Measurements from ENCODE around the gene PCSK6. TPM values are rescaled to one million over a fixed set of nuclear protein-coding genes. Genes with fewer than 3 reads are reported as not detected.

PCSK6 gene
- total RNA-seq, 1 experiment from 2014 or later: 69.5 TPM

GRCh38 chr15:101386967-101387366 is 102.5 kb downstream of the PCSK6 start:
- TF ChIP-seq, protein P1, sequence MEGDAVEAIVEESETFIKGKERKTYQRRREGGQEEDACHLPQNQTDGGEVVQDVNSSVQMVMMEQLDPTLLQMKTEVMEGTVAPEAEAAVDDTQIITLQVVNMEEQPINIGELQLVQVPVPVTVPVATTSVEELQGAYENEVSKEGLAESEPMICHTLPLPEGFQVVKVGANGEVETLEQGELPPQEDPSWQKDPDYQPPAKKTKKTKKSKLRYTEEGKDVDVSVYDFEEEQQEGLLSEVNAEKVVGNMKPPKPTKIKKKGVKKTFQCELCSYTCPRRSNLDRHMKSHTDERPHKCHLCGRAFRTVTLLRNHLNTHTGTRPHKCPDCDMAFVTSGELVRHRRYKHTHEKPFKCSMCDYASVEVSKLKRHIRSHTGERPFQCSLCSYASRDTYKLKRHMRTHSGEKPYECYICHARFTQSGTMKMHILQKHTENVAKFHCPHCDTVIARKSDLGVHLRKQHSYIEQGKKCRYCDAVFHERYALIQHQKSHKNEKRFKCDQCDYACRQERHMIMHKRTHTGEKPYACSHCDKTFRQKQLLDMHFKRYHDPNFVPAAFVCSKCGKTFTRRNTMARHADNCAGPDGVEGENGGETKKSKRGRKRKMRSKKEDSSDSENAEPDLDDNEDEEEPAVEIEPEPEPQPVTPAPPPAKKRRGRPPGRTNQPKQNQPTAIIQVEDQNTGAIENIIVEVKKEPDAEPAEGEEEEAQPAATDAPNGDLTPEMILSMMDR (IDR thresholded peaks at IDR 0.05; ENCODE audit: insufficient read depth in 1 of 2, low read depth in 1 of 2, low read length in 1 of 2, severe bottlenecking in 1 of 2, unreplicated experiment in 1 of 2): no peak
- Mint-ChIP-seq H3K4me3 (ENCODE audit: unreplicated experiment) (no peak overlapping the region), H3K36me3 (ENCODE audit: insufficient read depth, unreplicated experiment) (peaks cover 40% of the 10 kb centered on the region), H3K27me3 (ENCODE audit: insufficient read depth, unreplicated experiment) (no peaks in the 10 kb centered on the region), H3K4me1 (ENCODE audit: low read depth, unreplicated experiment) (no peaks in the 10 kb centered on the region), H3K27ac (ENCODE audit: unreplicated experiment) (no peak overlapping the region), H3K9me3 (ENCODE audit: unreplicated experiment) (no peaks in the 10 kb centered on the region)
- Histone ChIP-seq H3K4me1 (no peaks in the 10 kb centered on the region), H3K9me3 (no peaks in the 10 kb centered on the region), H3K4me3 (ENCODE audit: low read depth, low read length) (no peak overlapping the region), H3K27me3 (replicated peaks; ENCODE audit: control insufficient read depth, insufficient read depth, low read length) (no peaks in the 10 kb centered on the region), H3K36me3 (ENCODE audit: control insufficient read depth, insufficient read depth, low read length) (no peaks in the 10 kb centered on the region; the same call in none of the 2 replicates)
- POLR2A ChIA-PET: no interaction called here
- CTCF ChIA-PET: no interaction called here
- intact Hi-C loops (cut with micrococcal nuclease; ENCODE audit: unreplicated experiment): no loop called here
- no TSS peak for BruUV-seq (replicated peaks)
- DNase-seq: no peak

GRCh38 chr15:101386006-101386405 is 103.5 kb downstream of the PCSK6 start:
- H3K27me3 ChIP-seq (replicated peaks; ENCODE audit: control insufficient read depth, insufficient read depth, low read length): no peaks in the 10 kb centered on the region
- no peaks in the 10 kb centered on the region for H3K4me1 ChIP-seq
- intact Hi-C loops (cut with micrococcal nuclease; ENCODE audit: unreplicated experiment): no loop called here
- ChIA-PET CTCF (no interaction called here), POLR2A (no interaction called here)
- no peaks in the 10 kb centered on the region; the same call in none of the 2 replicates for H3K36me3 ChIP-seq (ENCODE audit: control insufficient read depth, insufficient read depth, low read length)
- no peak overlapping the region for H3K27ac Mint-ChIP-seq (ENCODE audit: unreplicated experiment)
- no peaks in the 10 kb centered on the region for H3K27me3 Mint-ChIP-seq (ENCODE audit: insufficient read depth, unreplicated experiment)
- no peaks in the 10 kb centered on the region for H3K9me3 Mint-ChIP-seq (ENCODE audit: unreplicated experiment)
- H3K36me3 Mint-ChIP-seq (ENCODE audit: insufficient read depth, unreplicated experiment): peaks cover 33% of the 10 kb centered on the region
- H3K4me3 ChIP-seq (ENCODE audit: low read depth, low read length): no peak overlapping the region
- BruUV-seq (replicated peaks): no TSS peak
- no peaks in the 10 kb centered on the region for H3K9me3 ChIP-seq
- TF ChIP-seq, protein P1 (IDR thresholded peaks at IDR 0.05; ENCODE audit: insufficient read depth in 1 of 2, low read depth in 1 of 2, low read length in 1 of 2, severe bottlenecking in 1 of 2, unreplicated experiment in 1 of 2): no peak
- no peak for DNase-seq
- H3K4me1 Mint-ChIP-seq (ENCODE audit: low read depth, unreplicated experiment): no peaks in the 10 kb centered on the region
- H3K4me3 Mint-ChIP-seq (ENCODE audit: unreplicated experiment): no peak overlapping the region

- Mint-ChIP-seq H3K4me3 (ENCODE audit: unreplicated experiment) (no peak overlapping the region), H3K4me1 (ENCODE audit: low read depth, unreplicated experiment) (no peaks in the 10 kb centered on the region), H3K27ac (ENCODE audit: unreplicated experiment) (no peak overlapping the region), H3K9me3 (ENCODE audit: unreplicated experiment) (no peaks in the 10 kb centered on the region), H3K36me3 (ENCODE audit: insufficient read depth, unreplicated experiment) (peaks cover 29% of the 10 kb centered on the region), H3K27me3 (ENCODE audit: insufficient read depth, unreplicated experiment) (no peaks in the 10 kb centered on the region)
- POLR2A ChIA-PET: no interaction called here
- CTCF ChIA-PET: no interaction called here
- H3K27me3 ChIP-seq (replicated peaks; ENCODE audit: control insufficient read depth, insufficient read depth, low read length): no peaks in the 10 kb centered on the region
- DNase-seq: no peak
- H3K36me3 ChIP-seq (ENCODE audit: control insufficient read depth, insufficient read depth, low read length): no peaks in the 10 kb centered on the region; the same call in 1 of the 2 replicates
- no peaks in the 10 kb centered on the region for H3K9me3 ChIP-seq
- no TSS peak for BruUV-seq (replicated peaks)
- H3K4me1 ChIP-seq: no peaks in the 10 kb centered on the region
- no peak overlapping the region for H3K4me3 ChIP-seq (ENCODE audit: low read depth, low read length)
- intact Hi-C loops (cut with micrococcal nuclease; ENCODE audit: unreplicated experiment): no loop called here
- TF ChIP-seq, protein P1 (IDR thresholded peaks at IDR 0.05; ENCODE audit: insufficient read depth in 1 of 2, low read depth in 1 of 2, low read length in 1 of 2, severe bottlenecking in 1 of 2, unreplicated experiment in 1 of 2): no peak
These were observed 105.2 kb downstream of the PCSK6 start for GRCh38 chr15:101384276-101384675.

Data from Caco-2 (cell line).